Calu3 (cell line): ENCODE measurements around the gene SPC25. TPM values are rescaled to one million over a fixed set of nuclear protein-coding genes. Genes with fewer than 3 reads are reported as not detected.

Source experiments
- BruUV-seq: library from RNA; stranded (reverse); fragments of 400-500 nt; replicated peaks from 2 replicates; lab custom pipeline; 2021; lab: Mats Ljungman, UMichigan
- CTCF ChIA-PET: fragments of 300-600 bp; sonication (Branson Sonifier 250); formaldehyde crosslinking; loops from one replicate; lab custom pipeline; 2022; ENCODE audit warnings: antibody characterized with exemption; lab: Charles Lee
- DNase-seq: peaks from one replicate; pipeline ENCODE4 v3.0.0; 2022
- H3K27ac Mint-ChIP-seq: one replicate; pipeline ENCODE4 v1.8.0; 2022; ENCODE audit warnings: mixed read lengths; ENCODE audit not compliant: unreplicated experiment
- H3K27me3 Mint-ChIP-seq: one replicate; pipeline ENCODE4 v1.8.0; 2022; ENCODE audit warnings: mixed read lengths; ENCODE audit not compliant: unreplicated experiment
- H3K36me3 Mint-ChIP-seq: one replicate; pipeline ENCODE4 v1.8.0; 2022; ENCODE audit warnings: mild to moderate bottlenecking, moderate library complexity, mixed read lengths; ENCODE audit not compliant: insufficient read depth, unreplicated experiment
- H3K4me1 Mint-ChIP-seq: one replicate; pipeline ENCODE4 v1.8.0; 2022; ENCODE audit warnings: mild to moderate bottlenecking, low read depth, mixed read lengths; ENCODE audit not compliant: unreplicated experiment
- H3K4me3 Mint-ChIP-seq: one replicate; pipeline ENCODE4 v1.8.0; 2022; ENCODE audit warnings: mild to moderate bottlenecking, low read depth, moderate library complexity, mixed read lengths; ENCODE audit not compliant: unreplicated experiment
- H3K9me3 Mint-ChIP-seq: one replicate; pipeline ENCODE4 v1.8.0; 2022; ENCODE audit warnings: low read depth, mixed read lengths; ENCODE audit not compliant: unreplicated experiment
- intact Hi-C: fragments of 100-400 bp; cut with micrococcal nuclease; formaldehyde crosslinking; loops from one replicate; pipeline ENCODE4 v1.10.0; 2022; ENCODE audit not compliant: unreplicated experiment
- total RNA-seq: library from RNA; stranded (reverse); gene quantifications from 2 replicates; pipeline ENCODE4 v1.2.3, GENCODE V29; 2022
- TF ChIP-seq, protein P1 (sequence below): fragments of 200-600 bp; IDR thresholded peaks from one replicate; pipeline ENCODE4 v1.8.0; 2022; ENCODE audit warnings: antibody characterized with exemption; ENCODE audit not compliant: unreplicated experiment

The SPC25 gene
- total RNA-seq, 1 experiment from 2014 or later, result 77.0 TPM

DNA sequence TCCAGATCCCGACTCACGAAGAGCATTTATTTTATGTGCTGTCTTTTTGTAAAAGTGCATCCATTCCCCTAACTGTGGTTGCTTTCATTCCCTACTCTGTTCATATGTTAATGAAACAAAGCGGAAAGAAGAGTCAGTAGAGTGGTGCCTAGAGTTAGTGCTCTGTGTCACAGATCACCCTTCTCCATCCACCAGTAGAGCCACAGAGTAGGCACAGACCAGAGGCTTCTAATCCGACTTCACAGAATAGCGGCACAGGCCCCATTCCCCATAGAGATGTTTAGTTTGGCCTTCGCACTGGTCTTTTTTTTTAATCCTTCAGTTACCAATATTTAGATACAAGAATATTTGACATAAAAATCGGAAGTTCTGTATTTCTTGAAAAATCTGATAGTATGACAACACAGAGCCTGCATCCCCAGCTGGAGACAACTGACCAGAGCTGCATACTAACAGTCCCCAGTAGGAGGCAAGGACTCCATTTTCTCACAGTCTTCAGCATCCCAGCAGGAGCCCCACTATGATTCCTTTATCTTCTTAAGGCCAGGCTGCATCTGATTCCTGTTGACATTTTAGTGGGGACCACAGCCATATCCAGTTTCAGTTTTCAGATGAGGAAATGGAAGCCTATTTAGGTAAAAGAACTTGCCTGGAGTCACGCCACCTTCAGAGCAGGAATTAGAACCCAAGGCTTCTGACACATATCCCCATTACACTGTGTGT lies 17.9 kb upstream of the SPC25 start:
- TF ChIP-seq, protein P1, sequence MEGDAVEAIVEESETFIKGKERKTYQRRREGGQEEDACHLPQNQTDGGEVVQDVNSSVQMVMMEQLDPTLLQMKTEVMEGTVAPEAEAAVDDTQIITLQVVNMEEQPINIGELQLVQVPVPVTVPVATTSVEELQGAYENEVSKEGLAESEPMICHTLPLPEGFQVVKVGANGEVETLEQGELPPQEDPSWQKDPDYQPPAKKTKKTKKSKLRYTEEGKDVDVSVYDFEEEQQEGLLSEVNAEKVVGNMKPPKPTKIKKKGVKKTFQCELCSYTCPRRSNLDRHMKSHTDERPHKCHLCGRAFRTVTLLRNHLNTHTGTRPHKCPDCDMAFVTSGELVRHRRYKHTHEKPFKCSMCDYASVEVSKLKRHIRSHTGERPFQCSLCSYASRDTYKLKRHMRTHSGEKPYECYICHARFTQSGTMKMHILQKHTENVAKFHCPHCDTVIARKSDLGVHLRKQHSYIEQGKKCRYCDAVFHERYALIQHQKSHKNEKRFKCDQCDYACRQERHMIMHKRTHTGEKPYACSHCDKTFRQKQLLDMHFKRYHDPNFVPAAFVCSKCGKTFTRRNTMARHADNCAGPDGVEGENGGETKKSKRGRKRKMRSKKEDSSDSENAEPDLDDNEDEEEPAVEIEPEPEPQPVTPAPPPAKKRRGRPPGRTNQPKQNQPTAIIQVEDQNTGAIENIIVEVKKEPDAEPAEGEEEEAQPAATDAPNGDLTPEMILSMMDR, result no peak
- Mint-ChIP-seq H3K27ac (no peak overlapping the region), H3K36me3 (no peaks in the 10 kb centered on the region), H3K27me3 (peaks cover 19% of the 10 kb centered on the region), H3K4me1 (peaks cover 8% of the 10 kb centered on the region), H3K4me3 (no peak overlapping the region), H3K9me3 (no peaks in the 10 kb centered on the region)
- intact Hi-C loops, result no loop called here
- BruUV-seq, result no TSS peak
- CTCF ChIA-PET, result interaction anchor here (1.0 kb wide), 1 partner anchor 18 kb away, joined by 3 read pairs; no protein-coding TSS in a partner anchor
- no peak for DNase-seq

DNA sequence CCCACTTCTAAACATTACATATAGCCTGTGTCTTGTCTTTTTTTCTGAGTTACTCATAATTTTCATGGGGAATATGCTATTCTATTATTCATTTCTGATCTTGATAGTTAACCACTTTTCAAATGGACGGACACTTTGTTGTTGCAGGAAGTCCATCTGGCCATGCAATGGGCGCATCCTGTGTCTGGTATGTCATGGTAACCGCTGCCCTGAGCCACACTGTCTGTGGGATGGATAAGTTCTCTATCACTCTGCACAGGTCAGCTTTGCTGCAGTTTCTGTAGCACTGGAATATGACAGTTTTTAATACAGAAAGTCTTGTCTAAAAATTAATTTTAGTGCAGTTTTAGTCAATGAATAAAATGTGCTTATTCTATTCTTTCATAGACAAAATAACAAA lies 14.1 kb upstream of the SPC25 start:
- Mint-ChIP-seq H3K27ac (no peak overlapping the region), H3K27me3 (no peaks in the 10 kb centered on the region), H3K36me3 (no peaks in the 10 kb centered on the region), H3K9me3 (no peaks in the 10 kb centered on the region), H3K4me3 (no peak overlapping the region), H3K4me1 (no peaks in the 10 kb centered on the region)
- DNase-seq, result no peak
- TF ChIP-seq, protein P1, result no peak
- intact Hi-C loops, result no loop called here
- CTCF ChIA-PET, result no interaction called here
- BruUV-seq, result no TSS peak

DNA sequence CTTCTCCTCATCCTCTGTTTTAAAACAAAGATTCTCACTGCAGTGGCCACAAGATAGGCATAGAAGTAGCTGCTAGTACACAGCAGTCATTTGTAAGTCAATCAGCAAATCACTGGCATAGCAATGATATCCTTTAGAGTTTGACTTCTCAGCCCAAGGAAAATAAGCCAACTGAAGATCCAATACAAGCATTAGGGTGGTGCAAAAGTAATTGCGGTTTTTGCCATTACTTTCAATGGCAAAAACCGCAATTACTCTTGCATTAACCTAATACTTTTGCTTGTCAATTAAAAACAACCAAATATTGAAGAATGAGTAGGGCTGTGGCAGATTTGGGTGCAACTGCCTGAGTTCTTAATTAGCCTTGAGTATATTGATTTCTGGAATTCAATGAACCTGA lies 13.7 kb upstream of the SPC25 start:
- Mint-ChIP-seq H3K9me3 (no peaks in the 10 kb centered on the region), H3K27ac (no peak overlapping the region), H3K36me3 (no peaks in the 10 kb centered on the region), H3K4me1 (no peaks in the 10 kb centered on the region), H3K27me3 (no peaks in the 10 kb centered on the region), H3K4me3 (no peak overlapping the region)
- no TSS peak for BruUV-seq
- CTCF ChIA-PET, result no interaction called here
- intact Hi-C loops, result no loop called here
- no peak for DNase-seq
- TF ChIP-seq, protein P1, result no peak

DNA sequence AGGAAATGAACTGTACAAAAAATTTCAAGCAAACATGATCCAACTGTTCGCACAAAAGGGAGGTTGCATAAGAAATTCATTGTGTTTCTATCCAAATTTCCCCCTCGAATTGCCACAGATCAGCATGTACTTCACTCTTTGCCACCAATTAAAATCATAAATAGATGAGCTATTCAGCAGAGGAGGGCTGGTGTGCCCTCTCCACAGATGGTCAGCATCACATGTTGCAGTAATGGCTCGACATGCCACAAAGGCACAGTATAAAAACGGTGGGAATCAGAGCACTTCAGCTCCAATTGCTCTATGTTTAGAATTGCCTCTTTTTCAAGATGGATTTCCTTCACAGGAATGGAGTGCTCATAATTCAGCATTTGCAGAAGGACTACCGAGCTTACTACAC lies 10.8 kb upstream of the SPC25 start, which contains the start of gene G6PC2:
G6PC2 (plus strand) TSS at position 289 of the 400 bp plus-strand sequence; CDS start at position 330, 41 bp downstream.
- TF ChIP-seq, protein P1, result no peak
- no peak for DNase-seq
- H3K4me3 Mint-ChIP-seq, result no peak within 1 kb of the TSS

More for the DNA sequence above, 10.8 kb upstream of the SPC25 start, which contains the start of gene G6PC2:
- Mint-ChIP-seq H3K36me3 (no peaks in the 10 kb centered on the region), H3K27me3 (no peaks in the 10 kb centered on the region), H3K27ac (no peak within 1 kb of the TSS), H3K9me3 (no peaks in the 10 kb centered on the region), H3K4me1 (no peaks in the 10 kb centered on the region)
- intact Hi-C loops, result no loop called here
- CTCF ChIA-PET, result interaction anchor here (0.8 kb wide), 1 partner anchor 11 kb away, joined by 3 read pairs; the partner anchor contains the start of gene SPC25
- no TSS peak for BruUV-seq
